GM19467 (cell line): Measurements from ENCODE around the gene CIP2A.

Source experiments
- ATAC-seq: cut with Tn5 transposase; IDR thresholded peaks from one replicate; pipeline ENCODE4 v1.9.1; 2021; ENCODE audit warnings: mild to moderate bottlenecking, moderate library complexity; ENCODE audit not compliant: unreplicated experiment

Gene CIP2A

GRCh38 chr3:108511490-108511889 is 77.7 kb downstream of the CIP2A start:
- ATAC-seq, result no peak

GRCh38 chr3:108511055-108511454 is 78.2 kb downstream of the CIP2A start:
- ATAC-seq, result no peak

GRCh38 chr3:108510496-108510895 is 78.7 kb downstream of the CIP2A start, which contains the start of gene MYH15:
MYH15 (minus strand) TSS chr3:108510596; CDS start chr3:108510530, 66 bp downstream.
- no peak for ATAC-seq

- no peak for ATAC-seq
Measured at GRCh38 chr3:108509871-108510270, 79.4 kb downstream of the CIP2A start.

GRCh38 chr3:108509263-108509662 is 80.0 kb downstream of the CIP2A start:
- ATAC-seq, result no peak

GRCh38 chr3:108507902-108508301 is 81.3 kb downstream of the CIP2A start:
- no peak for ATAC-seq

GRCh38 chr3:108505811-108506210 is 83.4 kb downstream of the CIP2A start:
- ATAC-seq, result no peak

GRCh38 chr3:108503722-108504121 is 85.5 kb downstream of the CIP2A start:
- ATAC-seq, result no peak

GRCh38 chr3:108501535-108501934 is 87.7 kb downstream of the CIP2A start:
- no peak for ATAC-seq

- ATAC-seq, result no peak
Measured at GRCh38 chr3:108500728-108501127, 88.5 kb downstream of the CIP2A start.
